ENCODE data around the gene TXNRD2. TPM values are rescaled to one million over a fixed set of nuclear protein-coding genes. Genes with fewer than 3 reads are reported as not detected.

Gene TXNRD2
- total RNA-seq, 1 experiment from 2014 or later, result 29.5 TPM

DNA sequence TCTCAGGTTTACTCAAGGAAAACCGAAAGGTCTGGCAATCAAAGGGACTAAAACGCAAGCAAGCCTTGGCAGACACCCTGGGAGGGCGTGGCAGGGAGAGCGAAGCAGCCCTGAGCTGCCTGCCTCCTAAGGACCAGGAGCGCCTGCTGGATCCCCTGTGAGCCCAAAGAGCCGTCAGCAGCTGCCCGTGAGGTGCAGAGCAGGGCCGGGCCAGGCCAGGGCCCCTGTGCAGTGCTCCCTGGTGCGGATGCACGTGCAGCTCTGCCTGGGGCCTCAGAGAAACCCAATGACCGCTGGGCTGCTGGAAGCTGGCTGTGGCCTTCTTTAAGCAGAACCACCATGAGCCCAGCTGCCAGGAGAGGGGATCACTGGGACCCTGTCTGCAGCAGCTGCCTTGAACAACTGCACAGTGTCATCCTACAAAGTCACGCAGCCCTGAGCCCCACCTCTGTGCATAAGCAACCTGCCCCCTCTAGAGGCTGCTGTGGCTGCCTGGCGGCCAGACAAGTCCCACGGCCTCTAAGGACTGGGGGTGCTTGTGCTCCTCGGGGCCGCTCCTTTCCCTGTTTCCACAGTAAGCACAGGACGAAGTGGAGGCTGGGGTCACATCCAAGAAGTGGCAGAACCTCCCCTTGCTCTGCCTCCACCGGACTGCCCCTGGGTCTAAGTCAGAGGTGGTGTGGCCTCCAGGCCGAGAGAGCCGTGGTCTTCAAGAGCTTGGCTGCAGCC, 29.2 kb downstream of the TXNRD2 start:
- TF ChIP-seq REST (IDR thresholded peaks at IDR 0.05; ENCODE audit: insufficient read depth in 1 of 2, low read depth in 2 of 2, low read length in 1 of 2) (no peak), CTCF (IDR thresholded peaks at IDR 0.05) (no peak; the same call in 1 of the 2 replicates)
- in situ Hi-C loops (cut with HindIII; ENCODE audit: low pct_unique_long_range_greater_than_20kb, low sequenced_read_pairs) (no loop called here), intact Hi-C loops (cut with micrococcal nuclease; ENCODE audit: unreplicated experiment) (no loop called here)
- BruUV-seq (replicated peaks), result no TSS peak
- ATAC-seq (no peak), DNase-seq (ENCODE audit: low read depth, low spot score) (no peak)
- H3K4me1 ChIP-seq (ENCODE audit: control insufficient read depth, insufficient read depth, low read length), result no peaks in the 10 kb centered on the region
- no peak overlapping the region for H3K27ac ChIP-seq (ENCODE audit: low read length)
- H3K36me3 ChIP-seq (ENCODE audit: control insufficient read depth, insufficient read depth, low read length), result no peaks in the 10 kb centered on the region; the same call in 1 of the 2 replicates
- H3K27me3 ChIP-seq (ENCODE audit: control insufficient read depth, insufficient read depth, low read length), result no peaks in the 10 kb centered on the region
- no peak overlapping the region for H3K4me3 ChIP-seq (ENCODE audit: low read depth in 2 of 2, low read length in 2 of 2)
- ChIA-PET CTCF (no interaction called here), POLR2A (no interaction called here)
- no peaks in the 10 kb centered on the region for H3K9me3 ChIP-seq (ENCODE audit: control insufficient read depth, insufficient read depth, low read depth, low read length)

DNA sequence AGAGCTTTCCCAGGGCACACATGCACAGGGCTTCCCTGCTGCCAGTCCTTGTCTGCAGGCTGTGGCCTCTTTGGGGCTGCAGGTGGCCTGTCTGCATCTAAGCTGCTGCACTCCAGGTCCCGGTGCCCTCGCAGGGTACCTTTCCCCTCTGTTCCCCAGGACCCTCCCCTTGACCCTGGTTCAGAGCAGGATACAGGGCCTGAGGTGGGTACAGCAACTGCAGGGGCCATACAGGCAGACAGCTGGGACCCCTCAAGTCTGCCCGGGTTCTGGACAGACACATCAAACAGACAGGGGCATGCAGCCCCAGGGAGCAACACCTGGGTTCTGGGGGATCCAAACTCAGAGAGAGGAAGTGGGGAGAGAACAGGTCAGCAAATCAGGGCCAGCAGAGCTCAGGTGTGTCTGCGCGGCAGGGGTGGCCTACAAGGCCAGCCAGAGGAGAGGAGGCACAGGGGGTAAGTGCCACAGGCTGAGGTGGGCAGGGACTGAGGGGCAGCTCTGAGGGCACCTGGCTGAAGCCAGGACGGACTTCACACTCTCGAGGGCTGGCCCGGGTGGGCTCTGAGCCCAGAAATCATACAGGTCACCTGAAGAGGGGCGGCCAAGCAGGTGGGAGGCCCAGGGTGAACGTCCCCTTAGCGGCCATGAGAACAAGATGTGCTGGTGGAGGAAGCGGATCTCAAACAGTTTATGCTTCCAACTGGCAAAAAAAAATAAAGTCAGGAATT, 29.9 kb downstream of the TXNRD2 start:
- DNase-seq (ENCODE audit: low read depth, low spot score) (no peak), ATAC-seq (no peak)
- in situ Hi-C loops (cut with HindIII; ENCODE audit: low pct_unique_long_range_greater_than_20kb, low sequenced_read_pairs), result no loop called here
- Histone ChIP-seq H3K27me3 (ENCODE audit: control insufficient read depth, insufficient read depth, low read length) (no peaks in the 10 kb centered on the region), H3K4me3 (ENCODE audit: low read depth in 2 of 2, low read length in 2 of 2) (no peak overlapping the region), H3K4me1 (ENCODE audit: control insufficient read depth, insufficient read depth, low read length) (no peaks in the 10 kb centered on the region), H3K9me3 (ENCODE audit: control insufficient read depth, insufficient read depth, low read depth, low read length) (no peaks in the 10 kb centered on the region), H3K27ac (ENCODE audit: low read length) (no peak overlapping the region), H3K36me3 (ENCODE audit: control insufficient read depth, insufficient read depth, low read length) (no peaks in the 10 kb centered on the region; the same call in 1 of the 2 replicates)
- BruUV-seq (replicated peaks), result no TSS peak
- ChIA-PET CTCF (no interaction called here), POLR2A (no interaction called here)
- TF ChIP-seq POLR2AphosphoS5 (IDR thresholded peaks at IDR 0.05; ENCODE audit: low read depth, low read length) (no peak), TCF7L2 (IDR thresholded peaks at IDR 0.05; ENCODE audit: low read depth, low read length) (no peak), CTCF (IDR thresholded peaks at IDR 0.05) (no peak), SIN3A (IDR thresholded peaks at IDR 0.05; ENCODE audit: borderline replicate concordance, insufficient read depth, low read depth, low read length) (no peak), REST (IDR thresholded peaks at IDR 0.05; ENCODE audit: insufficient read depth in 1 of 2, low read depth in 2 of 2, low read length in 1 of 2) (no peak)
- intact Hi-C loops (cut with micrococcal nuclease; ENCODE audit: unreplicated experiment), result no loop called here

All from Panc1 (cell line).